Measurements from ENCODE around the gene BTK. TPM values are rescaled to one million over a fixed set of nuclear protein-coding genes. Genes with fewer than 3 reads are reported as not detected.

Gene BTK
- total RNA-seq, 2 donors from 2014 or later, result 1.9 to 3.0 TPM

GRCh38 chrX:101368800-101369199 lies 17.2 kb downstream of the BTK start:
- intact Hi-C loops (cut with DNase I), result no loop called here
- DNase-seq, result no peak
- Histone ChIP-seq H3K9ac (ENCODE audit: low read depth in 2 of 2, low read length in 2 of 2) (no peak overlapping the region), H3K4me3 (no peak overlapping the region), H3K9me3 (no peaks in the 10 kb centered on the region), H3K27ac (no peak overlapping the region), H3K36me3 (no peaks in the 10 kb centered on the region), H3K27me3 (no peaks in the 10 kb centered on the region), H3K4me1 (no peaks in the 10 kb centered on the region)
- TF ChIP-seq CTCF (IDR thresholded peaks at IDR 0.05), result no peak

GRCh38 chrX:101365301-101365795 lies 20.6 kb downstream of the BTK start:
- intact Hi-C loops (cut with DNase I), result no loop called here
- no peaks in the 10 kb centered on the region for H3K27me3 ChIP-seq
- no peak overlapping the region for H3K27ac ChIP-seq
- no peaks in the 10 kb centered on the region for H3K4me1 ChIP-seq
- no peak for DNase-seq
- TF ChIP-seq CTCF (IDR thresholded peaks at IDR 0.05), result no peak
- no peak overlapping the region for H3K4me3 ChIP-seq
- no peaks in the 10 kb centered on the region for H3K36me3 ChIP-seq
- no peaks in the 10 kb centered on the region for H3K9me3 ChIP-seq
- H3K9ac ChIP-seq (ENCODE audit: low read depth in 2 of 2, low read length in 2 of 2), result no peak overlapping the region

- Histone ChIP-seq H3K36me3 (no peaks in the 10 kb centered on the region), H3K27me3 (no peaks in the 10 kb centered on the region), H3K9me3 (no peaks in the 10 kb centered on the region), H3K4me1 (no peaks in the 10 kb centered on the region), H3K4me3 (no peak overlapping the region), H3K27ac (no peak overlapping the region), H3K9ac (ENCODE audit: low read depth in 2 of 2, low read length in 2 of 2) (no peak overlapping the region)
- TF ChIP-seq CTCF (IDR thresholded peaks at IDR 0.05), result no peak
- DNase-seq, result no peak
- intact Hi-C loops (cut with DNase I), result no loop called here
Measured at GRCh38 chrX:101362757-101363156, 23.2 kb downstream of the BTK start.

- intact Hi-C loops (cut with DNase I), result no loop called here
- no peak for DNase-seq
- TF ChIP-seq CTCF (IDR thresholded peaks at IDR 0.05), result no peak
- Histone ChIP-seq H3K4me1 (no peaks in the 10 kb centered on the region), H3K27me3 (no peaks in the 10 kb centered on the region), H3K27ac (no peak overlapping the region), H3K36me3 (no peaks in the 10 kb centered on the region), H3K9me3 (no peaks in the 10 kb centered on the region), H3K9ac (ENCODE audit: low read depth in 2 of 2, low read length in 2 of 2) (no peak overlapping the region), H3K4me3 (no peak overlapping the region)
Measured at GRCh38 chrX:101362116-101362515, 23.9 kb downstream of the BTK start.

- Histone ChIP-seq H3K27ac (no peak overlapping the region), H3K4me1 (no peaks in the 10 kb centered on the region), H3K36me3 (no peaks in the 10 kb centered on the region), H3K4me3 (no peak overlapping the region), H3K9me3 (no peaks in the 10 kb centered on the region), H3K9ac (ENCODE audit: low read depth in 2 of 2, low read length in 2 of 2) (no peak overlapping the region), H3K27me3 (no peaks in the 10 kb centered on the region)
- DNase-seq, result no peak
- no peak for TF ChIP-seq CTCF (IDR thresholded peaks at IDR 0.05)
- intact Hi-C loops (cut with DNase I), result no loop called here
Measured at GRCh38 chrX:101360390-101360789, 25.6 kb downstream of the BTK start.

GRCh38 chrX:101359966-101360365 lies 26.0 kb downstream of the BTK start:
- intact Hi-C loops (cut with DNase I), result no loop called here
- no peaks in the 10 kb centered on the region for H3K4me1 ChIP-seq
- H3K27me3 ChIP-seq, result no peaks in the 10 kb centered on the region
- no peak overlapping the region for H3K9ac ChIP-seq (ENCODE audit: low read depth in 2 of 2, low read length in 2 of 2)
- no peaks in the 10 kb centered on the region for H3K36me3 ChIP-seq
- DNase-seq, result no peak
- no peak for TF ChIP-seq CTCF (IDR thresholded peaks at IDR 0.05)
- H3K27ac ChIP-seq, result no peak overlapping the region
- H3K4me3 ChIP-seq, result no peak overlapping the region
- H3K9me3 ChIP-seq, result no peaks in the 10 kb centered on the region

Measured in colonic mucosa (tissue), 4 donors.